PC-3 (cell line): ENCODE results near the gene ZNF646.

Source experiments
- EZH2 ChIP-seq: fragments of 300-600 bp; sonication (generic); IDR thresholded peaks from one replicate; pipeline ENCODE4 v1.6.1; 2017; ENCODE audit warnings: antibody characterized with exemption, mild to moderate bottlenecking, low read length; ENCODE audit not compliant: unreplicated experiment
- TF ChIP-seq, protein P1 (sequence below): fragments of 300-600 bp; sonication (generic); conservative IDR thresholded peaks from 2 replicates; pipeline ENCODE4 v1.5.1; 2017; ENCODE audit warnings: antibody characterized with exemption, low read depth, mild to moderate bottlenecking, low read length

DNA sequence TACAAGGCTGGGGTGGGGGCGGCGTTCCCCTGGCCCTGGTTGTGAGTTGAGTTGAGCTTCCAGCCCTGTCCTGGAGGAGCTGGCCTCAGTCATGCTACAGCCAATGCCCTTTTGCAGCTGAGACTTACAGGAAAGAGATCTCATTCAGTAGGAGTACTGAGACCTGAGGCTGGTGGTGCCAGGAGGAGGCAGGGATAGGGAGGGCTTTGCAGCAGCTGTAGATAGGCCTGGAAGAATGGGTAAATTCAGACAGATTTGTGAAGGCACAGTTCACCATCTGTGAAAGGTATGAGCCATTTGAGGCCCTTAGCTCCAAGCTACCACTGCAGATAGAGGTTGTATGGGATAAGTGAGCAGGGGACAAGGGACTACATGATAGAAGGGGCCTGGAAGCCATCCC is 35.2 kb upstream of the ZNF646 start:
- TF ChIP-seq, protein P1, sequence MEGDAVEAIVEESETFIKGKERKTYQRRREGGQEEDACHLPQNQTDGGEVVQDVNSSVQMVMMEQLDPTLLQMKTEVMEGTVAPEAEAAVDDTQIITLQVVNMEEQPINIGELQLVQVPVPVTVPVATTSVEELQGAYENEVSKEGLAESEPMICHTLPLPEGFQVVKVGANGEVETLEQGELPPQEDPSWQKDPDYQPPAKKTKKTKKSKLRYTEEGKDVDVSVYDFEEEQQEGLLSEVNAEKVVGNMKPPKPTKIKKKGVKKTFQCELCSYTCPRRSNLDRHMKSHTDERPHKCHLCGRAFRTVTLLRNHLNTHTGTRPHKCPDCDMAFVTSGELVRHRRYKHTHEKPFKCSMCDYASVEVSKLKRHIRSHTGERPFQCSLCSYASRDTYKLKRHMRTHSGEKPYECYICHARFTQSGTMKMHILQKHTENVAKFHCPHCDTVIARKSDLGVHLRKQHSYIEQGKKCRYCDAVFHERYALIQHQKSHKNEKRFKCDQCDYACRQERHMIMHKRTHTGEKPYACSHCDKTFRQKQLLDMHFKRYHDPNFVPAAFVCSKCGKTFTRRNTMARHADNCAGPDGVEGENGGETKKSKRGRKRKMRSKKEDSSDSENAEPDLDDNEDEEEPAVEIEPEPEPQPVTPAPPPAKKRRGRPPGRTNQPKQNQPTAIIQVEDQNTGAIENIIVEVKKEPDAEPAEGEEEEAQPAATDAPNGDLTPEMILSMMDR, result no peak
- no peak for TF ChIP-seq EZH2
